Esophagus squamous epithelium (tissue), 5 donors: ENCODE results near the gene MYH14. TPM values are rescaled to one million over a fixed set of nuclear protein-coding genes. Genes with fewer than 3 reads are reported as not detected.
"Not testable (repeated sequence)": the region's sequence is repeated elsewhere in the genome, so short reads cannot be mapped to it uniquely, and the experiment has no call there.

Source experiments
- DNase-seq: peaks from one replicate; lab custom pipeline; 2025; lab: John Stamatoyannopoulos, UW
- H3K27ac ChIP-seq, 4 donors: fragments of 200-600 bp; sonication (generic); one replicate each; pipeline ENCODE4 v1.5.1; 2016 to 2019; ENCODE audit warnings: mild to moderate bottlenecking in 1 of 4
- H3K27me3 ChIP-seq, 4 donors: fragments of 200-600 bp; sonication (generic); 1 replicate in 3 of 4; 2 replicates in 1 of 4; pipeline versions ENCODE4 v1.5.1 to v1.6.0; 2017 to 2021; ENCODE audit warnings: antibody characterized with exemption in 1 of 4
- H3K36me3 ChIP-seq, 3 donors: fragments of 200-600 bp; sonication (generic); one replicate each; pipeline ENCODE4 v1.5.1; 2016 to 2019
- H3K4me1 ChIP-seq, 3 donors: fragments of 200-600 bp; sonication (generic); one replicate each; pipeline ENCODE4 v1.5.1; 2017 to 2019
- H3K4me3 ChIP-seq, 4 donors: fragments of 200-600 bp; sonication (generic); 1 replicate in 3 of 4; 2 replicates in 1 of 4; pipeline ENCODE4 v1.5.1; 2016 to 2019; ENCODE audit warnings: mild to moderate bottlenecking in 2 of 4, moderate library complexity in 1 of 4
- H3K9me3 ChIP-seq, 3 donors: fragments of 200-600 bp; sonication (generic); one replicate each; pipeline ENCODE4 v1.5.1; 2016 to 2019
- CTCF ChIP-seq, 6 experiments: fragments of 450-650 bp in 4 of 6; fragments of 200-600 bp in 2 of 6; sonication (generic) in 2 of 6; IDR thresholded peaks; one replicate each; pipeline ENCODE4 v1.5.1; 2016 to 2019; ENCODE audit warnings: antibody characterized with exemption in 6 of 6, mild to moderate bottlenecking in 4 of 6, moderate library complexity in 4 of 6
- POLR2A ChIP-seq, 4 donors: fragments of 450-650 bp; IDR thresholded peaks; one replicate each; pipeline ENCODE4 v1.6.1; 2017; ENCODE audit warnings: antibody characterized with exemption in 4 of 4, mild to moderate bottlenecking in 4 of 4, moderate library complexity in 3 of 4
- WGBS, 2 donors: methylation state at CpG; one replicate each; pipeline ENCODE4 v1.1.5; 2018; 5-methylcytosine and 5-hydroxymethylcytosine counted together
- intact Hi-C: fragments of 100-400 bp; cut with DNase I; formaldehyde crosslinking; loops from one replicate; pipeline ENCODE4 v1.15.0; 2022
- total RNA-seq, 4 donors: library from RNA; depleted of rRNA; stranded (reverse); fragments of >200 nt; gene quantifications; one replicate each; pipeline ENCODE4 v1.1.0, GENCODE V29; 2016
- donor health status: DM: yes; HTN: yes; CAD: no.

The MYH14 gene
- total RNA-seq, 4 donors from 2014 or later: 31.1 to 141 (median 39.0) TPM

- DNase-seq: no peak
- TF ChIP-seq CTCF (IDR thresholded peaks at IDR 0.05) (no peak), POLR2A (IDR thresholded peaks at IDR 0.05) (no peak)
- WGBS, 2 donors: 69 to 70% methylated on average over 38 to 40 of the region's 56 CpGs
- H3K36me3 ChIP-seq: peaks cover 0 to 25% (median 0%) of the 10 kb centered on the region in 3 donors
- no peak overlapping the region for H3K4me3 ChIP-seq
- intact Hi-C loops: no loop called here
- H3K9me3 ChIP-seq: no peaks in the 10 kb centered on the region
- H3K27me3 ChIP-seq: peaks cover 0 to 22% (median 0%) of the 10 kb centered on the region in 4 donors
- peaks cover 3 to 14% (median 6%) of the 10 kb centered on the region in 3 donors for H3K4me1 ChIP-seq
- no peak overlapping the region for H3K27ac ChIP-seq
Measured at GRCh38 chr19:50230379-50231351, 27.2 kb downstream of the MYH14 start.

GRCh38 chr19:50231417-50231816 lies 28.0 kb downstream of the MYH14 start:
- H3K9me3 ChIP-seq, H3K27ac ChIP-seq, intact Hi-C loops, H3K4me3 ChIP-seq, DNase-seq: not testable (repeated sequence)
- 50 to 69% methylated on average over 2 of the region's 3 CpGs for WGBS, 2 donors
- Histone ChIP-seq H3K27me3 (peaks cover 0 to 22% (median 0%) of the 10 kb centered on the region in 4 donors), H3K4me1 (peaks cover 3 to 14% (median 6%) of the 10 kb centered on the region in 3 donors), H3K36me3 (peaks cover 0 to 25% (median 0%) of the 10 kb centered on the region in 3 donors)

GRCh38 chr19:50231821-50232220 lies 28.4 kb downstream of the MYH14 start:
- Histone ChIP-seq H3K27ac (no peak overlapping the region), H3K27me3 (peaks cover 0 to 22% (median 0%) of the 10 kb centered on the region in 4 donors), H3K36me3 (peaks cover 0 to 21% (median 0%) of the 10 kb centered on the region in 3 donors), H3K4me1 (peaks cover 3 to 14% (median 6%) of the 10 kb centered on the region in 3 donors), H3K4me3 (no peak overlapping the region), H3K9me3 (no peaks in the 10 kb centered on the region)
- intact Hi-C loops: no loop called here
- 63 to 75% methylated on average over 1 to 5 of the region's 16 CpGs for WGBS, 2 donors
- DNase-seq: no peak
- no peak for TF ChIP-seq CTCF (IDR thresholded peaks at IDR 0.05)
- no peak for TF ChIP-seq POLR2A (IDR thresholded peaks at IDR 0.05)

- TF ChIP-seq POLR2A (IDR thresholded peaks at IDR 0.05) (no peak), CTCF (IDR thresholded peaks at IDR 0.05) (no peak)
- no peaks in the 10 kb centered on the region for H3K9me3 ChIP-seq
- H3K27ac ChIP-seq: no peak overlapping the region
- peaks cover 3 to 14% (median 6%) of the 10 kb centered on the region in 3 donors for H3K4me1 ChIP-seq
- no peak overlapping the region for H3K4me3 ChIP-seq
- intact Hi-C loops: no loop called here
- peaks cover 0 to 27% (median 0%) of the 10 kb centered on the region in 4 donors for H3K27me3 ChIP-seq
- H3K36me3 ChIP-seq: peaks cover 0 to 16% (median 0%) of the 10 kb centered on the region in 3 donors
- no peak for DNase-seq
- WGBS, 2 donors: 31 to 48% methylated on average over 2 of the region's 3 CpGs
Measured at GRCh38 chr19:50232600-50232999, 29.2 kb downstream of the MYH14 start.

- intact Hi-C loops: no loop called here
- H3K4me3 ChIP-seq: no peak overlapping the region
- DNase-seq: no peak
- H3K27ac ChIP-seq: peak overlapping the region in 1 of 4 donors; percentile 29
- H3K4me1 ChIP-seq: peaks cover 3 to 14% (median 6%) of the 10 kb centered on the region in 3 donors
- peaks cover 0 to 31% (median 0%) of the 10 kb centered on the region in 4 donors for H3K27me3 ChIP-seq
- peaks cover 0 to 16% (median 0%) of the 10 kb centered on the region in 3 donors for H3K36me3 ChIP-seq
- H3K9me3 ChIP-seq: no peaks in the 10 kb centered on the region
- 57 to 69% methylated on average over 15 to 19 of the region's 23 CpGs for WGBS, 2 donors
- TF ChIP-seq POLR2A (IDR thresholded peaks at IDR 0.05) (no peak), CTCF (IDR thresholded peaks at IDR 0.05) (no peak)
Measured at GRCh38 chr19:50233308-50233910, 30.0 kb downstream of the MYH14 start.
